Naive thymus-derived CD4-positive, alpha-beta T cell (primary cell): ENCODE measurements around the gene FUT8. TPM values are rescaled to one million over a fixed set of nuclear protein-coding genes. Genes with fewer than 3 reads are reported as not detected.
A peak's percentile ranks its signal among the peaks of the same experiment; 100 is the strongest.

Experiments used
- ATAC-seq: fragments of 150-1000 bp; cut with Tn5 transposase; 2 replicates; pipeline ENCODE4 v1.10.0; 2021; ENCODE audit warnings: mild to moderate bottlenecking, moderate library complexity
- CTCF ChIA-PET: fragments of 350-600 bp; sonication (Branson Sonifier 250); formaldehyde crosslinking; loops from one replicate; lab custom pipeline; 2021; ENCODE audit warnings: antibody characterized with exemption; lab: Charles Lee
- POLR2A ChIA-PET: fragments of 350-600 bp; sonication (Branson Sonifier 250); formaldehyde crosslinking; loops from one replicate; lab custom pipeline; 2021; ENCODE audit warnings: antibody characterized with exemption, inconsistent platforms; lab: Charles Lee
- DNase-seq, 9 donors: peaks; one replicate each; pipeline versions ENCODE4 v3.0.0 to v3.0.0-alpha.2; 2020 to 2022; ENCODE audit warnings: mixed read lengths in 1 of 9
- H3K27ac ChIP-seq: one replicate; pipeline ENCODE4 v1.7.0; 2013; ENCODE audit warnings: mild to moderate bottlenecking, low read depth, low read length, moderate library complexity
- H3K27me3 ChIP-seq, 2 donors: one replicate each; pipeline ENCODE4 v1.7.0; 2013; ENCODE audit warnings: low read length in 2 of 2, mild to moderate bottlenecking in 2 of 2, moderate library complexity in 2 of 2; ENCODE audit not compliant: control insufficient read depth in 2 of 2, insufficient read depth in 2 of 2
- H3K36me3 ChIP-seq, 3 experiments: 1 replicate in 2 of 3; 2 replicates in 1 of 3; pipeline ENCODE4 v1.7.0; 2013; ENCODE audit warnings: low read length in 3 of 3, mild to moderate bottlenecking in 3 of 3, moderate library complexity in 1 of 3; ENCODE audit not compliant: insufficient read depth in 3 of 3, control insufficient read depth in 2 of 3
- H3K4me1 ChIP-seq, 2 donors: one replicate each; pipeline ENCODE4 v1.7.0; 2013; ENCODE audit warnings: low read length in 2 of 2, mild to moderate bottlenecking in 2 of 2, moderate library complexity in 1 of 2; ENCODE audit not compliant: control insufficient read depth in 2 of 2, insufficient read depth in 2 of 2
- H3K4me3 ChIP-seq: 2 replicates; pipeline ENCODE4 v1.7.0; 2013; ENCODE audit warnings: mild to moderate bottlenecking, low read length
- H3K9me3 ChIP-seq, 3 experiments: 1 replicate in 2 of 3; 2 replicates in 1 of 3; pipeline ENCODE4 v1.7.0; 2013; ENCODE audit warnings: low read length in 3 of 3; ENCODE audit not compliant: control insufficient read depth in 2 of 3
- H3K27ac Mint-ChIP-seq, 9 donors: one replicate each; pipeline ENCODE4 v1.8.0; 2020 to 2022; ENCODE audit warnings: mixed read lengths in 9 of 9, mild to moderate bottlenecking in 8 of 9, moderate library complexity in 5 of 9, inconsistent platforms in 2 of 9
- H3K27me3 Mint-ChIP-seq, 5 donors: one replicate each; pipeline ENCODE4 v1.8.0; 2021 to 2022; ENCODE audit warnings: mixed read lengths in 5 of 5, mild to moderate bottlenecking in 1 of 5
- H3K36me3 Mint-ChIP-seq, 5 donors: one replicate each; pipeline ENCODE4 v1.8.0; 2020 to 2022; ENCODE audit warnings: mixed read lengths in 5 of 5, mild to moderate bottlenecking in 3 of 5, inconsistent platforms in 1 of 5
- H3K4me1 Mint-ChIP-seq, 7 donors: one replicate each; pipeline ENCODE4 v1.8.0; 2020 to 2022; ENCODE audit warnings: mixed read lengths in 7 of 7, mild to moderate bottlenecking in 3 of 7, inconsistent platforms in 1 of 7
- H3K4me3 Mint-ChIP-seq, 10 donors: one replicate each; pipeline ENCODE4 v1.8.0; 2020 to 2022; ENCODE audit warnings: mild to moderate bottlenecking in 10 of 10, mixed read lengths in 10 of 10, moderate library complexity in 6 of 10, inconsistent platforms in 2 of 10
- H3K9me3 Mint-ChIP-seq, 11 donors: one replicate each; pipeline ENCODE4 v1.8.0; 2020 to 2022; ENCODE audit warnings: mixed read lengths in 11 of 11, mild to moderate bottlenecking in 4 of 11, inconsistent platforms in 1 of 11, moderate library complexity in 1 of 11
- intact Hi-C, 2 donors: fragments of 100-400 bp; cut with micrococcal nuclease; formaldehyde crosslinking; loops; one replicate each; pipeline ENCODE4 v1.15.1; 2023
- polyA plus RNA-seq, 2 donors: library from polyadenylated mRNA; unstranded; fragments of 300-500 nt; fragmentation: Illumina TruSeq; gene quantifications; one replicate each; pipeline ENCODE4 v1.2.3, GENCODE V29; 2021
- total RNA-seq, 6 experiments: library from RNA in 5 of 6; stranded (reverse) in 5 of 6; gene quantifications; 1 replicate in 5 of 6; 2 replicates in 1 of 6; pipeline ENCODE4 v1.2.3 and lab custom pipeline; 2021 to 2026

Gene FUT8
- total and polyA plus RNA-seq, 7 experiments from 2014 or later = 11.1 to 107 (median 41.6) TPM

- Mint-ChIP-seq H3K4me3 (no peak overlapping the region), H3K9me3 (no peaks in the 10 kb centered on the region), H3K4me1 (peaks cover 0 to 11% (median 4%) of the 10 kb centered on the region in 7 donors), H3K27ac (no peak overlapping the region), H3K27me3 (no peaks in the 10 kb centered on the region), H3K36me3 (peaks cover 0 to 4% (median 0%) of the 10 kb centered on the region in 5 donors)
- Histone ChIP-seq H3K4me1 (peaks cover 0 to 8% of the 10 kb centered on the region in 2 donors), H3K27me3 (no peaks in the 10 kb centered on the region), H3K4me3 (no peak overlapping the region), H3K27ac (no peak overlapping the region), H3K9me3 (no peaks in the 10 kb centered on the region), H3K36me3 (no peaks in the 10 kb centered on the region)
- ChIA-PET POLR2A (no interaction called here), CTCF (no interaction called here)
- intact Hi-C loops = loop anchor here in 1 of 2 donors (10.0 kb wide), 1 partner anchor 436 kb away; no protein-coding TSS in a partner anchor
- ATAC-seq (no peak), DNase-seq (no peak)
Observed at GRCh38 chr14:65600742-65601141, 188.2 kb downstream of the FUT8 start.

GRCh38 chr14:65604535-65604934 is 192.0 kb downstream of the FUT8 start:
- H3K36me3 ChIP-seq = no peaks in the 10 kb centered on the region
- ChIA-PET CTCF (no interaction called here), POLR2A (no interaction called here)
- Mint-ChIP-seq H3K27me3 (no peaks in the 10 kb centered on the region), H3K27ac (no peak overlapping the region), H3K36me3 (peaks cover 0 to 4% (median 0%) of the 10 kb centered on the region in 5 donors), H3K4me1 (peaks cover 0 to 28% (median 4%) of the 10 kb centered on the region in 7 donors), H3K4me3 (no peak overlapping the region), H3K9me3 (no peaks in the 10 kb centered on the region)
- ATAC-seq = no peak
- no peak overlapping the region for H3K4me3 ChIP-seq
- intact Hi-C loops = loop anchor here in 1 of 2 donors (10.0 kb wide), 1 partner anchor 440 kb away; no protein-coding TSS in a partner anchor
- H3K9me3 ChIP-seq = no peaks in the 10 kb centered on the region
- peaks cover 0 to 8% of the 10 kb centered on the region in 2 donors for H3K4me1 ChIP-seq
- no peak overlapping the region for H3K27ac ChIP-seq
- no peaks in the 10 kb centered on the region for H3K27me3 ChIP-seq
- DNase-seq = peak in 1 of 9 donors; percentile 4

- intact Hi-C loops = loop anchor here in 1 of 2 donors (10.0 kb wide), 1 partner anchor 440 kb away; no protein-coding TSS in a partner anchor
- H3K4me3 Mint-ChIP-seq = no peak overlapping the region
- Histone ChIP-seq H3K36me3 (no peaks in the 10 kb centered on the region), H3K9me3 (no peaks in the 10 kb centered on the region), H3K27me3 (no peaks in the 10 kb centered on the region), H3K27ac (no peak overlapping the region), H3K4me3 (no peak overlapping the region), H3K4me1 (peaks cover 0 to 8% of the 10 kb centered on the region in 2 donors)
- no peaks in the 10 kb centered on the region for H3K27me3 Mint-ChIP-seq
- no peaks in the 10 kb centered on the region for H3K9me3 Mint-ChIP-seq
- ChIA-PET CTCF (no interaction called here), POLR2A (no interaction called here)
- H3K4me1 Mint-ChIP-seq = peaks cover 0 to 29% (median 5%) of the 10 kb centered on the region in 7 donors
- no peak overlapping the region for H3K27ac Mint-ChIP-seq
- DNase-seq = no peak
- peaks cover 0 to 4% (median 0%) of the 10 kb centered on the region in 5 donors for H3K36me3 Mint-ChIP-seq
- no peak for ATAC-seq
Observed at GRCh38 chr14:65604936-65605335, 192.4 kb downstream of the FUT8 start.

- Histone ChIP-seq H3K4me3 (no peak overlapping the region), H3K27me3 (no peaks in the 10 kb centered on the region), H3K27ac (no peak overlapping the region), H3K4me1 (peaks cover 0 to 8% of the 10 kb centered on the region in 2 donors), H3K9me3 (no peaks in the 10 kb centered on the region), H3K36me3 (no peaks in the 10 kb centered on the region)
- Mint-ChIP-seq H3K27me3 (no peaks in the 10 kb centered on the region), H3K9me3 (no peaks in the 10 kb centered on the region), H3K4me1 (peaks cover 0 to 29% (median 7%) of the 10 kb centered on the region in 7 donors), H3K4me3 (no peak overlapping the region), H3K36me3 (peaks cover 0 to 4% (median 4%) of the 10 kb centered on the region in 5 donors), H3K27ac (no peak overlapping the region)
- ChIA-PET CTCF (no interaction called here), POLR2A (no interaction called here)
- intact Hi-C loops = loop anchor here in 1 of 2 donors (10.0 kb wide), 1 partner anchor 442 kb away; no protein-coding TSS in a partner anchor
- DNase-seq = no peak
- no peak for ATAC-seq
Observed at GRCh38 chr14:65606460-65606859, 193.9 kb downstream of the FUT8 start.

- no peak overlapping the region for H3K27ac Mint-ChIP-seq
- no peak for DNase-seq
Observed at GRCh38 chr14:65613131-65613650, 200.7 kb downstream of the FUT8 start.

GRCh38 chr14:65618996-65619395 is 206.5 kb downstream of the FUT8 start:
- no peak overlapping the region for H3K4me3 Mint-ChIP-seq
- ChIA-PET POLR2A (no interaction called here), CTCF (no interaction called here)
- Histone ChIP-seq H3K27ac (no peak overlapping the region), H3K4me3 (no peak overlapping the region), H3K36me3 (peaks cover 0 to 3% (median 0%) of the 10 kb centered on the region in 3 experiments), H3K27me3 (no peaks in the 10 kb centered on the region), H3K9me3 (no peaks in the 10 kb centered on the region), H3K4me1 (no peaks in the 10 kb centered on the region)
- ATAC-seq (no peak), DNase-seq (no peak)
- peaks cover 9 to 63% (median 37%) of the 10 kb centered on the region in 5 donors for H3K36me3 Mint-ChIP-seq
- intact Hi-C loops = no loop called here
- peak overlapping the region in 1 of 9 donors; percentile 17 for H3K27ac Mint-ChIP-seq
- peaks cover 0 to 11% (median 7%) of the 10 kb centered on the region in 7 donors for H3K4me1 Mint-ChIP-seq
- H3K9me3 Mint-ChIP-seq = peaks cover 0 to 5% (median 0%) of the 10 kb centered on the region in 11 donors
- no peaks in the 10 kb centered on the region for H3K27me3 Mint-ChIP-seq

More at GRCh38 chr14:65613131-65613650, 200.7 kb downstream of the FUT8 start:
- Mint-ChIP-seq H3K4me3 (no peak overlapping the region), H3K4me1 (peaks cover 5 to 35% (median 10%) of the 10 kb centered on the region in 7 donors), H3K27me3 (no peaks in the 10 kb centered on the region), H3K36me3 (peaks cover 9 to 45% (median 39%) of the 10 kb centered on the region in 5 donors), H3K9me3 (peaks cover 0 to 5% (median 0%) of the 10 kb centered on the region in 11 donors)
- peaks cover 0 to 3% (median 0%) of the 10 kb centered on the region in 3 experiments for H3K36me3 ChIP-seq
- no peaks in the 10 kb centered on the region for H3K9me3 ChIP-seq
- H3K4me3 ChIP-seq = no peak overlapping the region
- no peak for ATAC-seq
- H3K4me1 ChIP-seq = no peaks in the 10 kb centered on the region
- ChIA-PET POLR2A (no interaction called here), CTCF (no interaction called here)
- no peaks in the 10 kb centered on the region for H3K27me3 ChIP-seq
- no peak overlapping the region for H3K27ac ChIP-seq
- intact Hi-C loops = no loop called here

- Mint-ChIP-seq H3K4me1 (peaks cover 0 to 9% (median 4%) of the 10 kb centered on the region in 7 donors), H3K36me3 (peaks cover 9 to 55% (median 31%) of the 10 kb centered on the region in 5 donors), H3K27ac (peak overlapping the region in 1 of 9 donors; percentile 28), H3K4me3 (no peak overlapping the region), H3K9me3 (no peaks in the 10 kb centered on the region), H3K27me3 (no peaks in the 10 kb centered on the region)
- DNase-seq (no peak), ATAC-seq (no peak)
- intact Hi-C loops = no loop called here
- no peak overlapping the region for H3K4me3 ChIP-seq
- ChIA-PET POLR2A (no interaction called here), CTCF (no interaction called here)
- no peak overlapping the region for H3K27ac ChIP-seq
- no peaks in the 10 kb centered on the region for H3K9me3 ChIP-seq
- peaks cover 0 to 3% (median 0%) of the 10 kb centered on the region in 3 experiments for H3K36me3 ChIP-seq
- H3K4me1 ChIP-seq = no peaks in the 10 kb centered on the region
- H3K27me3 ChIP-seq = no peaks in the 10 kb centered on the region
Observed at GRCh38 chr14:65620195-65620594, 207.7 kb downstream of the FUT8 start.
